ENCODE data around the gene SEPTIN6.

Gene SEPTIN6

GRCh38 chrX:119661486-119661885 lies 31.5 kb downstream of the SEPTIN6 start:
- Histone ChIP-seq H3K27ac (ENCODE audit: low read length) (no peak overlapping the region), H3K36me3 (replicated peaks; ENCODE audit: low read depth, low read length) (peaks cover 44% of the 10 kb centered on the region), H3K79me2 (ENCODE audit: low read length) (peaks cover 10% of the 10 kb centered on the region), H3K27me3 (ENCODE audit: low read depth, low read length) (no peaks in the 10 kb centered on the region), H2AFZ (ENCODE audit: low read depth, low read length) (no peak overlapping the region), H3K9ac (ENCODE audit: low read length) (no peak overlapping the region), H3K4me3 (ENCODE audit: low read length) (no peak overlapping the region), H3K9me3 (ENCODE audit: insufficient read depth, low read length) (no peaks in the 10 kb centered on the region), H4K20me1 (ENCODE audit: insufficient read depth, low read length) (peaks cover 5% of the 10 kb centered on the region; the same call in 1 of the 2 replicates), H3K4me2 (ENCODE audit: low read length) (no peak overlapping the region), H3K4me1 (ENCODE audit: low read length) (peaks cover 20% of the 10 kb centered on the region)
- TF ChIP-seq EZH2phosphoT487 (IDR thresholded peaks at IDR 0.05; ENCODE audit: low read depth): no peak
- no peak for TF ChIP-seq CTCF (IDR thresholded peaks at IDR 0.05; ENCODE audit: low read depth, low read length)

DNA sequence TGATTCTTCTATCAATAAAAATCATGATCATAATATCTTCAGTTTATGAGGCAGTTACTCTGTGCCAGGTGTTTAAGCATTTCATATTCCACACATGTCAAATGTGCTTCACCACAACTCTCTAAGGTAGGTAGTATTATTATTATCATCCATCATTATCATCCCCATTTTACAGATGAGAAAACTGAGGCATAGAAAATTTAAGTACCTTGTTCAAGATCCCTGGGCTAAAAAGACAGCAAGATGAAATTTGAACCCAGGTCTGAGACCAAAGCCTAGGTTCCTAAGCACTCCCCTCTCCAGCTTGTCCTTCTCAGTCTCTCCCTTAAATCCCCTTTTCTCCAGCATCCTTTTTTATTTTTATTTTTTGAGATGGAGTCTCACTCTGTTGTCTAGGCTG lies 33.4 kb downstream of the SEPTIN6 start:
- Histone ChIP-seq H3K4me2 (ENCODE audit: low read length) (no peak overlapping the region), H3K9ac (ENCODE audit: low read length) (no peak overlapping the region), H4K20me1 (ENCODE audit: insufficient read depth, low read length) (peaks cover 3% of the 10 kb centered on the region; the same call in 1 of the 2 replicates), H3K79me2 (ENCODE audit: low read length) (no peaks in the 10 kb centered on the region; the same call in 1 of the 2 replicates), H3K4me3 (ENCODE audit: low read length) (no peak overlapping the region), H3K36me3 (replicated peaks; ENCODE audit: low read depth, low read length) (peaks cover 57% of the 10 kb centered on the region), H3K9me3 (ENCODE audit: insufficient read depth, low read length) (no peaks in the 10 kb centered on the region), H2AFZ (ENCODE audit: low read depth, low read length) (no peak overlapping the region), H3K27ac (ENCODE audit: low read length) (no peak overlapping the region), H3K4me1 (ENCODE audit: low read length) (no peaks in the 10 kb centered on the region; the same call in 1 of the 2 replicates), H3K27me3 (ENCODE audit: low read depth, low read length) (no peaks in the 10 kb centered on the region)
- TF ChIP-seq CTCF (IDR thresholded peaks at IDR 0.05; ENCODE audit: low read depth, low read length) (no peak), EZH2phosphoT487 (IDR thresholded peaks at IDR 0.05; ENCODE audit: low read depth) (no peak)

DNA sequence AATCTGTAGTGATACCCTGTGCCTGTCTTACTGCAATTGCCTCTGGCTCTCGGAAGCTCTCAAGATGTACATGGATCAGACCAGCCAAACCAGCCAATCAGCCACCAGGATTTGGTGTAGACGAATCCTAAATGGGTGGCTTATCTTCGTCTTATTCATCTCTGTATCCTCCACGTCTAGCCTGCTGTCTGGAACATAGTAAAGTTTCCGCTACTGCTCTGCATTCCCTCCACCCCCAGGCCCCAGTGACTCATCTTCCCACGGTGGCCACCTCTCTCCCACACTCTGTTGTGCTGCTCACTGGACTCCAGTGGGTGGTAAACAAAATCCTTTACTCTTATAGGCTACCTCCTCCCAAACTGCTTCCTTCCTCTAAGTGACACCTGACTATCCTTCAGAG lies 37.8 kb downstream of the SEPTIN6 start:
- Histone ChIP-seq H3K9ac (ENCODE audit: low read length) (no peak overlapping the region), H3K27ac (ENCODE audit: low read length) (no peak overlapping the region), H2AFZ (ENCODE audit: low read depth, low read length) (no peak overlapping the region), H3K79me2 (ENCODE audit: low read length) (peaks cover 8% of the 10 kb centered on the region; the same call in 1 of the 2 replicates), H3K36me3 (replicated peaks; ENCODE audit: low read depth, low read length) (peaks cover 57% of the 10 kb centered on the region), H3K27me3 (ENCODE audit: low read depth, low read length) (no peaks in the 10 kb centered on the region), H3K4me3 (ENCODE audit: low read length) (no peak overlapping the region), H3K4me2 (ENCODE audit: low read length) (no peak overlapping the region), H3K9me3 (ENCODE audit: insufficient read depth, low read length) (no peaks in the 10 kb centered on the region), H3K4me1 (ENCODE audit: low read length) (peaks cover 8% of the 10 kb centered on the region), H4K20me1 (ENCODE audit: insufficient read depth, low read length) (peaks cover 2% of the 10 kb centered on the region; the same call in 1 of the 2 replicates)
- TF ChIP-seq EZH2phosphoT487 (IDR thresholded peaks at IDR 0.05; ENCODE audit: low read depth) (no peak), CTCF (IDR thresholded peaks at IDR 0.05; ENCODE audit: low read depth, low read length) (no peak)

DNA sequence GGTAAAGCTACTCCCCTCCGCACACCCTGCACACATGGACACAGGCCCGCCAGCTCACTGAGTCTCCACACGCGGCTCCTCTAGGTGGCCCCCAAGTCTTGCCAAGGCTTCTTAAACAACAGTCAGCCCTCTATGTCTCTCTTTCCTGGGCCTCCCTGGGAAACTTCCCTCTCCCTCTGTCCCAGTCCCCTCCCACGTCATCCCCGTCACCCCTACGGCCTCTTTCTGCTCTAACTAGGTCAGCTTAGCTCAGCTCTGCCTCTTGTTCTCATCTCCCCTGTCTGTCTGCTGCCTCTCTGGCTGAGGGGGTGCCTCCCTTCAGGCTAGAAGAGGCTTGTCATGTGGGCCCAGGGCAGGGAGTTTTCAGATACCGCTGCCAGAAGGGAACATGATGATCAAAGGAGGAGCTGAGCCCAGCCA lies 38.8 kb downstream of the SEPTIN6 start:
- H3K36me3 ChIP-seq (replicated peaks; ENCODE audit: low read depth, low read length): peaks cover 55% of the 10 kb centered on the region
- no peak overlapping the region for H3K9ac ChIP-seq (ENCODE audit: low read length)
- no peak overlapping the region for H3K4me2 ChIP-seq (ENCODE audit: low read length)
- TF ChIP-seq CTCF (IDR thresholded peaks at IDR 0.05; ENCODE audit: low read depth, low read length): no peak
- no peak for TF ChIP-seq EZH2phosphoT487 (IDR thresholded peaks at IDR 0.05; ENCODE audit: low read depth)
- H4K20me1 ChIP-seq (ENCODE audit: insufficient read depth, low read length): peaks cover 2% of the 10 kb centered on the region; the same call in 1 of the 2 replicates
- H3K27ac ChIP-seq (ENCODE audit: low read length): no peak overlapping the region
- no peaks in the 10 kb centered on the region for H3K27me3 ChIP-seq (ENCODE audit: low read depth, low read length)
- peaks cover 8% of the 10 kb centered on the region; the same call in 1 of the 2 replicates for H3K79me2 ChIP-seq (ENCODE audit: low read length)
- H2AFZ ChIP-seq (ENCODE audit: low read depth, low read length): no peak overlapping the region
- H3K9me3 ChIP-seq (ENCODE audit: insufficient read depth, low read length): no peaks in the 10 kb centered on the region
- no peak overlapping the region for H3K4me3 ChIP-seq (ENCODE audit: low read length)
- peaks cover 18% of the 10 kb centered on the region for H3K4me1 ChIP-seq (ENCODE audit: low read length)

Measured in OCI-LY3 (cell line).